Gastrocnemius medialis (tissue), 4 donors: ENCODE data around the gene CDK17. TPM values are rescaled to one million over a fixed set of nuclear protein-coding genes. Genes with fewer than 3 reads are reported as not detected.

Source experiments
- ATAC-seq, 2 donors: fragments of 150-250 bp; one replicate each; pipeline ENCODE4 v1.9.1; 2016
- DNase-seq, 2 donors: peaks; one replicate each; pipeline ENCODE4 v3.0.0-alpha.2; 2019
- H3K27ac ChIP-seq, 4 donors: fragments of 200-600 bp; sonication (generic); 1 replicate in 1 of 4; 2 replicates in 3 of 4; pipeline ENCODE4 v1.5.1; 2016 to 2018; ENCODE audit warnings: mild to moderate bottlenecking in 2 of 4, moderate library complexity in 1 of 4
- H3K27me3 ChIP-seq, 3 donors: fragments of 200-600 bp; sonication (generic) in 2 of 3; 1 replicate in 1 of 3; 2 replicates in 2 of 3; pipeline versions ENCODE4 v1.5.1 to v1.6.0; 2016 to 2019; ENCODE audit warnings: mild to moderate bottlenecking in 1 of 3, moderate library complexity in 1 of 3
- H3K36me3 ChIP-seq, 2 donors: fragments of 200-600 bp; sonication (generic) in 1 of 2; one replicate each; pipeline ENCODE4 v1.5.1; 2017 to 2018
- H3K4me1 ChIP-seq, 2 donors: fragments of 200-600 bp; sonication (generic) in 1 of 2; one replicate each; pipeline ENCODE4 v1.5.1; 2016 to 2017; ENCODE audit warnings: mild to moderate bottlenecking in 2 of 2
- H3K4me3 ChIP-seq, 4 donors: fragments of 200-600 bp; sonication (generic) in 3 of 4; 1 replicate in 1 of 4; 2 replicates in 3 of 4; pipeline ENCODE4 v1.5.1; 2016 to 2019; ENCODE audit warnings: mild to moderate bottlenecking in 2 of 4
- H3K9me3 ChIP-seq, 3 donors: fragments of 200-600 bp; sonication (generic) in 2 of 3; 1 replicate in 1 of 3; 2 replicates in 2 of 3; pipeline ENCODE4 v1.5.1; 2016 to 2019
- CTCF ChIP-seq, 5 experiments: fragments of 450-650 bp in 3 of 5; fragments of 200-600 bp in 2 of 5; sonication (generic) in 2 of 5; IDR thresholded peaks in 4 of 5; conservative IDR thresholded peaks in 1 of 5; 1 replicate in 4 of 5; 2 replicates in 1 of 5; pipeline ENCODE4 v1.5.1; 2016 to 2019; ENCODE audit warnings: antibody characterized with exemption in 5 of 5, mild to moderate bottlenecking in 3 of 5, moderate library complexity in 3 of 5
- POLR2A ChIP-seq, 2 donors: fragments of 450-650 bp; IDR thresholded peaks; one replicate each; pipeline ENCODE4 v1.6.1; 2017; ENCODE audit warnings: antibody characterized with exemption in 2 of 2, mild to moderate bottlenecking in 2 of 2, moderate library complexity in 2 of 2
- in situ Hi-C, 4 donors: fragments of 200-750 bp; cut with MboI; loops; one replicate each; pipeline versions ENCODE4 v1.15.0 to v1.8.0; 2017; ENCODE audit warnings: low sequenced_read_pairs in 4 of 4
- intact Hi-C: fragments of 100-400 bp; cut with DNase I; formaldehyde crosslinking; loops from one replicate; pipeline ENCODE4 v1.15.1; 2023; ENCODE audit warnings: low total_unique reads
- total RNA-seq, 4 donors: library from RNA; depleted of rRNA; stranded (reverse); fragments of >200 nt; gene quantifications; one replicate each; pipeline versions ENCODE4 v1.1.0 to v1.2.3, GENCODE V29; 2016

The CDK17 gene
- total RNA-seq, 4 donors from 2014 or later, result 10.9 to 25.1 (median 20.9) TPM

- Histone ChIP-seq H3K36me3 (no peaks in the 10 kb centered on the region), H3K27ac (peak overlapping the region; percentile 88 to 98 (median 95)), H3K4me3 (peak overlapping the region; percentile 83 to 97 (median 86)), H3K9me3 (no peaks in the 10 kb centered on the region), H3K4me1 (peaks cover 31 to 32% of the 10 kb centered on the region in 2 donors), H3K27me3 (no peaks in the 10 kb centered on the region)
- TF ChIP-seq POLR2A (IDR thresholded peaks at IDR 0.05) (peak; percentile 53 to 55), CTCF (IDR thresholded peaks at IDR 0.05 in 4 of 5, conservative IDR thresholded peaks at IDR 0.05 in 1 of 5) (peak in 4 of 5 experiments; percentile 18 to 48 (median 30))
- in situ Hi-C loops, result no loop called here
- peak; percentile 43 to 44 for ATAC-seq
- intact Hi-C loops, result loop anchor here (5.0 kb wide), 1 partner anchor 167 kb away; no protein-coding TSS in a partner anchor
- peak; percentile 51 to 65 for DNase-seq
Observed at GRCh38 chr12:96399120-96399918, 920 bp downstream of the CDK17 start.

- no peaks in the 10 kb centered on the region for H3K27me3 ChIP-seq
- peak overlapping the region; percentile 88 to 98 (median 95) for H3K27ac ChIP-seq
- peaks cover 31 to 32% of the 10 kb centered on the region in 2 donors for H3K4me1 ChIP-seq
- in situ Hi-C loops, result no loop called here
- ATAC-seq (no peak), DNase-seq (no peak)
- TF ChIP-seq CTCF (IDR thresholded peaks at IDR 0.05 in 4 of 5, conservative IDR thresholded peaks at IDR 0.05 in 1 of 5) (no peak), POLR2A (IDR thresholded peaks at IDR 0.05) (no peak)
- H3K36me3 ChIP-seq, result no peaks in the 10 kb centered on the region
- intact Hi-C loops, result loop anchor here (5.0 kb wide), 1 partner anchor 166 kb away; no protein-coding TSS in a partner anchor
- no peaks in the 10 kb centered on the region for H3K9me3 ChIP-seq
- peak overlapping the region; percentile 83 to 97 (median 86) for H3K4me3 ChIP-seq
Observed at GRCh38 chr12:96398424-96399119, 1.7 kb downstream of the CDK17 start.

GRCh38 chr12:96397756-96398423 is 2.3 kb downstream of the CDK17 start:
- in situ Hi-C loops, result no loop called here
- Histone ChIP-seq H3K9me3 (no peaks in the 10 kb centered on the region), H3K4me1 (peaks cover 32 to 37% of the 10 kb centered on the region in 2 donors), H3K4me3 (peak overlapping the region; percentile 83 to 97 (median 86)), H3K27ac (peak overlapping the region; percentile 88 to 98 (median 95)), H3K27me3 (no peaks in the 10 kb centered on the region), H3K36me3 (no peaks in the 10 kb centered on the region)
- no peak for DNase-seq
- no peak for ATAC-seq
- intact Hi-C loops, result loop anchor here (5.0 kb wide), 1 partner anchor 166 kb away; no protein-coding TSS in a partner anchor
- no peak for TF ChIP-seq CTCF (IDR thresholded peaks at IDR 0.05 in 4 of 5, conservative IDR thresholded peaks at IDR 0.05 in 1 of 5)
- TF ChIP-seq POLR2A (IDR thresholded peaks at IDR 0.05), result no peak

GRCh38 chr12:96396914-96397313 is 3.3 kb downstream of the CDK17 start:
- TF ChIP-seq CTCF (IDR thresholded peaks at IDR 0.05 in 4 of 5, conservative IDR thresholded peaks at IDR 0.05 in 1 of 5) (no peak), POLR2A (IDR thresholded peaks at IDR 0.05) (no peak)
- H3K36me3 ChIP-seq, result no peaks in the 10 kb centered on the region
- in situ Hi-C loops, result no loop called here
- intact Hi-C loops, result loop anchor here (5.0 kb wide), 1 partner anchor 165 kb away; no protein-coding TSS in a partner anchor
- H3K9me3 ChIP-seq, result no peaks in the 10 kb centered on the region
- DNase-seq (no peak), ATAC-seq (no peak)
- no peaks in the 10 kb centered on the region for H3K27me3 ChIP-seq
- H3K27ac ChIP-seq, result peak overlapping the region; percentile 88 to 98 (median 95)
- peak overlapping the region in 2 of 4 donors; percentile 86 to 97 for H3K4me3 ChIP-seq
- H3K4me1 ChIP-seq, result peaks cover 32 to 45% of the 10 kb centered on the region in 2 donors
